CD4-positive, alpha-beta T cell treated with Interleukin-4 for 1 hour (primary cell): Measurements from ENCODE around the gene ELP2.
A peak's percentile ranks its signal among the peaks of the same experiment; 100 is the strongest.
"Not testable (repeated sequence)": the region's sequence is repeated elsewhere in the genome, so short reads cannot be mapped to it uniquely, and the experiment has no call there.

ENCODE experiments used
- DNase-seq, 2 donors: peaks; one replicate each; pipeline ENCODE4 v3.0.0-alpha.2; 2020 to 2022

ELP2 gene

GRCh38 chr18:36129300-36130038 is at the start of gene ELP2, which contains the start of gene SLC39A6:
Gene ELP2 (plus strand): TSS chr18:36129899. CDS start chr18:36129934, 35 bp downstream.
Gene SLC39A6 (minus strand): TSS chr18:36129340. CDS start chr18:36127007, 2,333 bp downstream.
- DNase-seq, result peak; percentile 94 to 95

- not testable (repeated sequence) for DNase-seq
These were observed 48.6 kb upstream of the ELP2 start for GRCh38 chr18:36081118-36081517.

GRCh38 chr18:36083729-36084128 is 46.0 kb upstream of the ELP2 start:
- DNase-seq, result no peak

GRCh38 chr18:36085195-36085594 is 44.5 kb upstream of the ELP2 start:
- DNase-seq, result no peak

GRCh38 chr18:36086186-36086585 is 43.5 kb upstream of the ELP2 start:
- no peak for DNase-seq

GRCh38 chr18:36088256-36088655 is 41.4 kb upstream of the ELP2 start:
- no peak for DNase-seq

- no peak for DNase-seq
These were observed 40.7 kb upstream of the ELP2 start for GRCh38 chr18:36089001-36089400.

- DNase-seq, result not testable (repeated sequence)
These were observed 37.6 kb upstream of the ELP2 start for GRCh38 chr18:36092116-36092515.

- no peak for DNase-seq
These were observed 35.3 kb upstream of the ELP2 start for GRCh38 chr18:36094431-36094830.

- peak in 1 of 2 donors; percentile 59 for DNase-seq
These were observed 33.7 kb upstream of the ELP2 start for GRCh38 chr18:36095936-36096519.

GRCh38 chr18:36096955-36097354 is 32.7 kb upstream of the ELP2 start:
- no peak for DNase-seq

GRCh38 chr18:36099311-36099710 is 30.4 kb upstream of the ELP2 start:
- no peak for DNase-seq

- no peak for DNase-seq
These were observed 27.8 kb upstream of the ELP2 start for GRCh38 chr18:36101943-36102342.

GRCh38 chr18:36104749-36105148 is 24.9 kb upstream of the ELP2 start:
- no peak for DNase-seq

GRCh38 chr18:36107477-36107876 is 22.2 kb upstream of the ELP2 start:
- no peak for DNase-seq

- no peak for DNase-seq
These were observed 21.5 kb upstream of the ELP2 start for GRCh38 chr18:36108196-36108595.

- no peak for DNase-seq
These were observed 21.1 kb upstream of the ELP2 start for GRCh38 chr18:36108601-36109000.

GRCh38 chr18:36109737-36110136 is 20.0 kb upstream of the ELP2 start:
- DNase-seq, result no peak

- no peak for DNase-seq
These were observed 17.4 kb upstream of the ELP2 start for GRCh38 chr18:36112302-36112701.

- no peak for DNase-seq
These were observed 15.4 kb upstream of the ELP2 start for GRCh38 chr18:36114251-36114650.

GRCh38 chr18:36114738-36115137 is 15.0 kb upstream of the ELP2 start:
- DNase-seq, result no peak

GRCh38 chr18:36116771-36117170 is 12.9 kb upstream of the ELP2 start:
- not testable (repeated sequence) for DNase-seq

- no peak for DNase-seq
These were observed 9.4 kb upstream of the ELP2 start for GRCh38 chr18:36120297-36120696.

GRCh38 chr18:36124841-36125240 is 4.9 kb upstream of the ELP2 start:
- DNase-seq, result no peak

- DNase-seq, result no peak
These were observed 3.0 kb upstream of the ELP2 start for GRCh38 chr18:36126668-36127067.
